HL-60 (cell line): ENCODE data around the gene PARVA.

Experiments
- DNase-seq, 2 experiments: peaks; one replicate each; pipeline ENCODE4 v3.0.0-alpha.2; 2010 to 2020; ENCODE audit warnings: low read depth in 1 of 2, low spot score in 1 of 2
- H3K27ac ChIP-seq: fragments of 250-450 bp; sonication (Bioruptor Pico); replicated peaks from 2 replicates; pipeline ENCODE4 v1.5.1; 2020; ENCODE audit warnings: mild to moderate bottlenecking, moderate library complexity
- H3K27me3 ChIP-seq: fragments of 250-450 bp; sonication (Bioruptor Pico); 2 replicates; pipeline ENCODE4 v1.5.1; 2021; ENCODE audit warnings: mild to moderate bottlenecking, moderate library complexity; ENCODE audit not compliant: insufficient read depth, poor library complexity, severe bottlenecking
- H3K4me3 ChIP-seq: replicated peaks from 2 replicates; pipeline ENCODE4 v1.5.1; 2011; ENCODE audit warnings: mild to moderate bottlenecking, control low read depth, low read length; ENCODE audit not compliant: insufficient read depth
- GABPA ChIP-seq: IDR thresholded peaks from 2 replicates; pipeline ENCODE4 v1.6.1; 2012; ENCODE audit warnings: low read depth
- POLR2AphosphoS5 ChIP-seq: IDR thresholded peaks from 2 replicates; pipeline ENCODE4 v1.6.1; 2012; ENCODE audit warnings: low read depth
- SPI1 ChIP-seq: IDR thresholded peaks from 2 replicates; pipeline ENCODE4 v1.6.1; 2012; ENCODE audit warnings: low read depth, mild to moderate bottlenecking, borderline replicate concordance
- TF ChIP-seq, protein P1 (sequence below): IDR thresholded peaks from 2 replicates; pipeline ENCODE4 v1.6.1; 2012; ENCODE audit warnings: low read depth; ENCODE audit not compliant: insufficient replicate concordance
- TF ChIP-seq, protein P2 (sequence below): IDR thresholded peaks from one replicate; pipeline ENCODE4 v1.5.1; 2011; ENCODE audit warnings: low read length, control low read depth, inconsistent platforms; ENCODE audit not compliant: insufficient read depth

Gene PARVA

DNA sequence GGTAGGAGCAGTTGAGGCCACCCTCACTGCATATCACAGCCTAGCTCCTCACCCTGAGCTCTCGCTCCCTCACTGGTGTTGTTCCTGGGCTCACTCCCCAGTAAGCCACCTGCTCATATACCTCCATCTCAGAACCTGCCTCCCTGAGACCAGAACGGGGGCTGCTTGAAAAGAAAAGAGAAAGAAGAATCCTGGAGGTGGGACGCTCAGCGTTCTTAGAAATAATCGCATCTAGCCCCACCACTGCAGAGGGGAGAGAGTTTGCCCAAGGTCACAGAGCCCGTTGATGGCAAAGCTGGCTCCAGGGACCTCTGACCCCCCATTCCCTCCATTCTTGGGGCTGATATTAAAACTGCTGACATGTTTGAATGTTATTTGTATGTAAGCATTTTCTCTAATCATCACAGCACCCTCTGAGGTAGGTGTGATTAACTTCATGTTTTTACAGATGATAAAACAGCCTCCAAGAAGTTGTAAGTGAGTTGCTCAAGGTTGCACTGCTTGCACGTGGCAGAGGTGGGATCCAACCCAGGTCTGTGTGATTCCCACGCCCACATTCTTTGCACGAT lies 164.3 kb downstream of the PARVA start:
- no peak for DNase-seq
- H3K27me3 ChIP-seq: no peaks in the 10 kb centered on the region
- no peak overlapping the region for H3K4me3 ChIP-seq
- TF ChIP-seq SPI1 (no peak), GABPA (no peak), POLR2AphosphoS5 (no peak)
- TF ChIP-seq, protein P1, sequence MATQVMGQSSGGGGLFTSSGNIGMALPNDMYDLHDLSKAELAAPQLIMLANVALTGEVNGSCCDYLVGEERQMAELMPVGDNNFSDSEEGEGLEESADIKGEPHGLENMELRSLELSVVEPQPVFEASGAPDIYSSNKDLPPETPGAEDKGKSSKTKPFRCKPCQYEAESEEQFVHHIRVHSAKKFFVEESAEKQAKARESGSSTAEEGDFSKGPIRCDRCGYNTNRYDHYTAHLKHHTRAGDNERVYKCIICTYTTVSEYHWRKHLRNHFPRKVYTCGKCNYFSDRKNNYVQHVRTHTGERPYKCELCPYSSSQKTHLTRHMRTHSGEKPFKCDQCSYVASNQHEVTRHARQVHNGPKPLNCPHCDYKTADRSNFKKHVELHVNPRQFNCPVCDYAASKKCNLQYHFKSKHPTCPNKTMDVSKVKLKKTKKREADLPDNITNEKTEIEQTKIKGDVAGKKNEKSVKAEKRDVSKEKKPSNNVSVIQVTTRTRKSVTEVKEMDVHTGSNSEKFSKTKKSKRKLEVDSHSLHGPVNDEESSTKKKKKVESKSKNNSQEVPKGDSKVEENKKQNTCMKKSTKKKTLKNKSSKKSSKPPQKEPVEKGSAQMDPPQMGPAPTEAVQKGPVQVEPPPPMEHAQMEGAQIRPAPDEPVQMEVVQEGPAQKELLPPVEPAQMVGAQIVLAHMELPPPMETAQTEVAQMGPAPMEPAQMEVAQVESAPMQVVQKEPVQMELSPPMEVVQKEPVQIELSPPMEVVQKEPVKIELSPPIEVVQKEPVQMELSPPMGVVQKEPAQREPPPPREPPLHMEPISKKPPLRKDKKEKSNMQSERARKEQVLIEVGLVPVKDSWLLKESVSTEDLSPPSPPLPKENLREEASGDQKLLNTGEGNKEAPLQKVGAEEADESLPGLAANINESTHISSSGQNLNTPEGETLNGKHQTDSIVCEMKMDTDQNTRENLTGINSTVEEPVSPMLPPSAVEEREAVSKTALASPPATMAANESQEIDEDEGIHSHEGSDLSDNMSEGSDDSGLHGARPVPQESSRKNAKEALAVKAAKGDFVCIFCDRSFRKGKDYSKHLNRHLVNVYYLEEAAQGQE: no peak
- TF ChIP-seq, protein P2, sequence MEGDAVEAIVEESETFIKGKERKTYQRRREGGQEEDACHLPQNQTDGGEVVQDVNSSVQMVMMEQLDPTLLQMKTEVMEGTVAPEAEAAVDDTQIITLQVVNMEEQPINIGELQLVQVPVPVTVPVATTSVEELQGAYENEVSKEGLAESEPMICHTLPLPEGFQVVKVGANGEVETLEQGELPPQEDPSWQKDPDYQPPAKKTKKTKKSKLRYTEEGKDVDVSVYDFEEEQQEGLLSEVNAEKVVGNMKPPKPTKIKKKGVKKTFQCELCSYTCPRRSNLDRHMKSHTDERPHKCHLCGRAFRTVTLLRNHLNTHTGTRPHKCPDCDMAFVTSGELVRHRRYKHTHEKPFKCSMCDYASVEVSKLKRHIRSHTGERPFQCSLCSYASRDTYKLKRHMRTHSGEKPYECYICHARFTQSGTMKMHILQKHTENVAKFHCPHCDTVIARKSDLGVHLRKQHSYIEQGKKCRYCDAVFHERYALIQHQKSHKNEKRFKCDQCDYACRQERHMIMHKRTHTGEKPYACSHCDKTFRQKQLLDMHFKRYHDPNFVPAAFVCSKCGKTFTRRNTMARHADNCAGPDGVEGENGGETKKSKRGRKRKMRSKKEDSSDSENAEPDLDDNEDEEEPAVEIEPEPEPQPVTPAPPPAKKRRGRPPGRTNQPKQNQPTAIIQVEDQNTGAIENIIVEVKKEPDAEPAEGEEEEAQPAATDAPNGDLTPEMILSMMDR: no peak
- H3K27ac ChIP-seq: no peak overlapping the region

DNA sequence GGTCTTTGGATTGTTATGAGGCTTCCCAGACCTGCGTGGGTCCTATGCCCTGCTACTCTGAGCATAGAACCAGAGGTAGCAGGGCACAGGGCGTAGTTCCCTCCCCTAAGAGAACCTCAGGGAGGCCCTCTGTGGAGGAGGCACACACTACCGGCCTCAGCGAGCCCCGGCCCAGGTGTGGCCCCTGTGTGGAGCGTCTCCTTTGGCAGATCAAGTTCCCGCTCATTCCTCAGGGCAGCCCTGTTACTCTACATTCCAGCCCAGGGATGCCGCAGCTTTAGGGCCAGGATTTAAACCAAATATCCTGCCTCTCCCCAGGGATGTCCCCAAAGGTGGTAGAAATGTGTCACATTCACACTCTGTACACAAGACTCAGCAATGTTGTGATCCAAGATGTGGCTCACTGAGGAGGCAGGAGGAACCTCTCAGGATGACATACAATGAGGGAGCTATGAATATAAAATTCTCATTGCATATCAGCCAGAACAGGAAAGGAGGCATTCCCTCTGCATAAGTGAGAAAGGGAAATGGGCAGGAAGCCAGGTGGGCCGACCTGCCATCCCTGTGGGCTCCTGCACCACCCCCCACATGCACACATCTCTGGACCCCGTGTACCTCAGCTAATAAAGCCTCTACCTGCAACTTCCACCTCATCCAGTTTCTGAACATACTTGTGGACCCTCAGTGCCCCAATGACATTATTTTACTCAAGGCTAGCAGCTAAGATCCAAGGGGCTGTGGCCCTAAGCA lies 165.0 kb downstream of the PARVA start:
- Histone ChIP-seq H3K27me3 (no peaks in the 10 kb centered on the region), H3K27ac (no peak overlapping the region), H3K4me3 (no peak overlapping the region)
- DNase-seq: no peak
- no peak for TF ChIP-seq POLR2AphosphoS5

DNA sequence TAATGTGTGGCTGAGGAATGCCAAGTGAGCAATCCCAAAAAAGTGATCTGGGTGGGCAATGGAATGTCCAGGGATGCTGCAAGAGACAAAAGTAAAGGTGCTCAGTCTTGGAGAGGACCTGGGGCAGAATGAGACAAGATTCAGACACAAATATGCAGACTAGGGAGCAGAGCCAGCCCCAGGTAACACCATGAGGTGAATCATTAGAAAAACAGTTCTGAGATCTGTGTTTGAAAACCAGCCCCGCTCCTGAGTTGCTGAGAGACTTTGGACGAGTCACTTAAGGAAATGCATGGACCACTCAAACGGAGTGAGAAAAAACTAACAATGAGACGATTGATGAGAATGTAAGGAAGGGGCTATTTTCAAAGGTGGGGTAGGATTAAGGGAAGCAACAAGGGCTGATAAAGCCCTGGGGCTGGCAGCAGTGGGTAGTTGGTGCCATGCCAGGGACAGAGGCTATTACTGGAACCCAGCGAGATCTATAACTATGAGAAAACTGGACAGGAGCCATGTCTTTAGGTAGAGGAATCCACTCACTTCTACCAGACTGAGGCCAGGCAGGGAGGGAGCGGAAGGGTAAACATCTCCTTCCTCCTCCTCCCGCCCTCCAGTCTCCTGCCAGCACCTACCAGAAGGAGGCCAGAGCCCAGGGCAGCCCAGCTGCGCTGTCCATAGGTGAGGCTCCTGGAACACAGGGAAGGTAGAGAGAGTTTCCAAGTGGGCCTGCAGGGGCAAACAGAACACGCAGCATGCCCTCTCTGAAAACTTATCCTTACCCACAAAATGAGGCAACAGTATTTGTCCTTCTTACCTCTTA lies 166.4 kb downstream of the PARVA start:
- H3K27ac ChIP-seq: no peak overlapping the region
- no peak for DNase-seq
- no peak overlapping the region for H3K4me3 ChIP-seq
- TF ChIP-seq, protein P2: no peak
- H3K27me3 ChIP-seq: no peaks in the 10 kb centered on the region

DNA sequence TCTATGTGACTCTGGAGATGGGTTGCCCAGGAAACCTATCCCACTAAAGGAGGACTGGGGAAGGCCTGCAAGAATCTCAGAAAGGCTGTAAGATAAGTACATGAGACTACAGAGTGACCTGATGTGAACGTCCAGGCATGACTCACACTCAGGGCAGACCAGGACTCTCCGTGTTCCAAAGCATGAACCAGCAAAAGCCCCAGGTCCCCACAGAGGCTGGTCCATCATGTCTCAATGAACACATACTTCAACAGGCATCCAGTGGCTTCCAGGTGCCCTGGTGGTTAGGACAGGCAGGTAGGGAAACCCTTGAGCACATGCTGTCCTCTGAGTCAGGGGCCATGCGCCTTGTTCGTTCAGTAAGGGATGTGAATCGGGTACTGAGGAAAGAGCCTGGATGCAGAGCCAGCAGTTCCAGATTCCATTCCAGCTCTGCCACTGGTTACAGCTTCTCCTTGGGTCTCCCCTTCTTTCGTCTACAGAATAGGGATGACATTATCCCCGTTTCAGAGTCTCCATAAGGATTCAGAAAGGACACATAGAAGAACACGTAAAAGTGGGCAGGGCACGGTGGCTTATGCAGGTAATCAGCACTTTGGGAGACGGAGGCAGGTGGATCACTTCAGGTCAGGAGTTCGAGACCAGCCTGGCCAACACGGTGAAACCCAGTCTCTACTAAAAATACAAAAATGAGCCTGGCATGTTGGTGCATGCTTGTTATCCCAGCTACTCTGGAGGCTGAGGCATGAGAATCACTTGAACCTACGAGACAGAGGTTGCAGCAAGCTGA lies 167.8 kb downstream of the PARVA start:
- Histone ChIP-seq H3K4me3 (no peak overlapping the region), H3K27ac (no peak overlapping the region), H3K27me3 (no peaks in the 10 kb centered on the region)
- no peak for DNase-seq
- TF ChIP-seq POLR2AphosphoS5 (no peak), SPI1 (no peak), GABPA (no peak)
- TF ChIP-seq, protein P1: no peak
- TF ChIP-seq, protein P2: no peak
